CD4-positive, alpha-beta T cell treated with Interleukin-15 for 1 hour (primary cell): Measurements from ENCODE around the gene MAP4K2.

Experiments
- DNase-seq: peaks from one replicate; pipeline ENCODE4 v3.0.0-alpha.2; 2020

MAP4K2 gene

DNA sequence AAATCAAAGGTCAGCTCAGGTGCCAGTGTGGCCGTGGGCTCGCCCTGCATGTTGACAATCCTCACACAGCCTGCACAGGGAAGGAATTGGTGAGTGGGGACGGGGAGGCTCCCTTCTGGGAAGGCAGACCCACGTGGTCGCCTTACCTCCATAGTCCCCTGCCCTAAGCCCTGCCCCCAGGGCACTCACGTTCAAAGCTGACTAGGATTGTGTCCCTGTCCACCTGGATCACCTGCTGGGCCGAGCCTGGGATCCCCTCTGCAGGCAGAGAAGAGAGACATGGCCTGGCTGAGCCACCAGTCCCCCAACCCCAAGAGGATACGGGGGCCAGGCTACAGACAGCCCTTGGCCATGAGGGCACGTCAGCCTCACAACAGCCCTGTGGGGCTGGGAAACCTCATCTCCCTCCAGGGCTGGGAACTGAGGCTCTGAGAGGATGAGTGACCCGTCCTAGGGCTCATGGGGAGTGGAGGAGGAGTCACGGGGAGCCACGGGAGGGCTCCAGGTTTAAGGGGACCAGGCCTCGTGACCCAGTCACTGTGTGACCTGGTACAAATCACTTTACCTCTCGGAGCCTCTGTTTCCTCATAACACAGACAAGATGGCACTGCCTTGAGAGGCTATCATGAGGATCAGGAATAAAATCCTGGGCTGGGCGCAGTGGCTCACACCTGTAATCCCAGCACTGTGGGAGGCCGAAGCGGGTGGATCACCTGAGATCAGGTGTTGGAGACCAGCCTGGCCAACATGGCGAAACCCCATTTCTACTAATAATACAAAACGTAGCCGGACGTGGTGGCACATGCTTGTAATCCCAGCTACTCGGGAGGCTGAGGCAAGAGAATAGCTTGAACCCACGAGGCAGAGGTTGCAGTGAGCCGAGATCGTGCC is 12.6 kb downstream of the MAP4K2 start:
- DNase-seq: no peak

DNA sequence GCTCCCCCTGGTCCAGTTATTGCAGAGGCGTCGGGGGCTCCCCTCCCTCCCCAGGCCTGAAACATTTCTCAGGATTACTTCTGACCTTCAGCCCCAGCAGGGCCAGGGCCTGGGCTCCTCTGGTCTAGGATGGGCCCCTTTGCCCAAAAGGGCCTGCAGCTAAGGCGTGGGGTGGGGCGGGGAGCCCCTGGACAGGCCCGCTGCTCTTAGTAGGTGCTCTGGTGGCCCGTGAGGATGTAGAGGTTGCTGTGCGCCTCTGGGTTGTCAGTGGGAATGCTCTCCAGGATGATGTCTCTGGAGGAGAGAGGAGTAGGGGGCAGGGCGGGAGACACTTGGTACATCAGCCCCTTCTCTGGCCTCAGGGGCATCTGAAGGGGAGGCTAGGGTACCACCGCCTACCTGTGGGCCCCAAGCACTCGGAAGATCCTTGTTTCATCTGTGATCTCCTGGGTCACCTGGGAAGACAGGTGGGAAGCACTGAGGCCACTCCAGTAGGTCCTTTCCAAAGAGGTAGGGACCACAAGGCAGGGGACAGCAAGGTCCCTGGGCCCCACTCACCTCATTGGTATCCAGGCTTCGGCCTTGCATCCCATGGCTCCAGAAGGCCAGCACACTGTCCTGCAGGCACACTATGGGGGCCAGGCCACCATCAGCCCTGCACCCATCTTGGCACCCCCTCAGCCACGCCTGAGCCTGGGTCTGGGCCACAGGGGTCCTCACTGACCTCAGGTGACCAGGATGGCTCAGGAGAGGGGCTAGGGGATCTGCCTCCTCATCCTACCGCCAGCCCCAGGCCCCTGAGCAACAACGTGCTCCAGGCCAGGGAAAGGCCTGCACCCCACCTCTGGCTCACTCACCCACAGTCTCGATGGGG is 13.4 kb downstream of the MAP4K2 start:
- DNase-seq: no peak

DNA sequence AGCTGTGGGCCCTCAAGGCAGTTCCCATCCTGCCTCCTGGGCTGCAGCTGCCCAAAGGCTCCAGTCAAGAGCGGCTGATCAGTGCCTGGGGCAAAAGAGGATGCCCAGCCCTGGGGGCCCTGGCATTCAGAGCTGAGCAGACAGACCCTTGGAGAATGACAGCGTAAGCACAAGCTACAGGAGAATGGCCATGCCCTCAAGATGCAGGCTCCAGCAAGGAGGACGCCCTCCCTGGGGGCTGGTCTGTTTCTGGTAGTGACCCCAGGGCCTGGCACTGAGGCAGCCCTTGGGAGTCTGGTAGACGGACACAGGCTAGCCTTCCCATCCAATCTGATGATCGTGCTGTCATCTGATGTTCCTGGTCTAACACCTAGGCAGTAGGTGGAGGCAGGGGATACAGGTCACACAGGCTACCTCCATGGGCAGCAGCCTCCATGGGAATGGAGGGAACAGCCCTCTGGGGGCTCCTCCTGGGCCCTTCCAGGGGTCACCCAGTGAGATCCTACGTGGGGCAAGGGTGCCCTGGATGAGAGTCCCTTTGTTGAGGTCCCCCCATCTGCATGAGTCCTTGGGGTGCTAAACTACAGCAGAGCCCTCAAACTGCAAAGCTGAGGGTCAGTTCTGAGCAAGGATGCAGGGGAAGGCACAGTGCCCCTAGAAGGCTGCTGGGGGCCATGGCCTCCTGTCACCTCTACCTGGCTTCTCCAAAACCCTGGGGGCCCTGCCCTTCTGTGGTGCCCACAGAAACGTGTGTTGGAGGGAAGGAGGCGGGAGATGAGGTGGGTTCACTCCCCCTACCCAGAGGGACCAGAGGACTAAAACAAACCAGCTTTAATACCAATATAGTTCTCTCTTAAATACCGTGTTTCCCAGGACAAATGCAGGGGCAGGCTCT is 14.4 kb downstream of the MAP4K2 start:
- no peak for DNase-seq

DNA sequence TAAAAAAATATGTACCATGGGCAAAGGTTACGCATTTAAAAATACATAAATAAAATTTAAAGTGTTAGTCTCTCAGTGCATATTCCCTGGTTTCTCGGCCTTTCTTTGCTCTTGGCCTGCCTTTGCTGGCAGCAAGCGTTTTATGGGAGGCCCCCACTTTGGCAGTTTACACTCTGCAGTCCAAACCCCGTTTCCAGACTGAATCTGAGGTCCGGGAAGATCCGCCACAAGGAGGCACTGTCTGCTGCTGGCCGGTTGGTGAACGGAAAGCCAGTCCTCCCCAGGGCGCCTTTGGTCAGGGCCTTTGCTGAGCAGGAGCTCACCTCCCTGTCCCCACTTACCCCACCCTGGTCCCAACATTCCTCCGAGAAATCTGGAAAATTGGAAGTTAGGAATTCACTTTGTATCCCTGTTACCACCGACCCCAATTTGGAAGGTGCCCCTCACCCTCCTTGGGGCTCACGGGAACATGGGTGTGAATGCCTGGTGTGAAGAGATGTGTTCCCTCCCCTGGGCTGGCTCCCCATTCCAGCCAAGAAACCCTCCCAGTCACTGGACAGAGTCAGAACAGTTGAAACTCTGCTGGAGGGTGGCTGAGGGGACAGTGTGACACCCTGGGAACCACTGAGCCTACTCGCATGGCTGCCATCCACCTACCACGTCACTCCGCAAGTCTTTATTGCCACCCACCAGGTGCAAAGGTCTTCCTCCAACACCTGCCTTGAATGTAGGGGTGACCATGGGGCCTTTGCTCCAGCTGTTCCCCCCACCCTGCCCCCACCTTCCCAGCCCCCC is 15.3 kb downstream of the MAP4K2 start:
- peak; percentile 66 for DNase-seq

DNA sequence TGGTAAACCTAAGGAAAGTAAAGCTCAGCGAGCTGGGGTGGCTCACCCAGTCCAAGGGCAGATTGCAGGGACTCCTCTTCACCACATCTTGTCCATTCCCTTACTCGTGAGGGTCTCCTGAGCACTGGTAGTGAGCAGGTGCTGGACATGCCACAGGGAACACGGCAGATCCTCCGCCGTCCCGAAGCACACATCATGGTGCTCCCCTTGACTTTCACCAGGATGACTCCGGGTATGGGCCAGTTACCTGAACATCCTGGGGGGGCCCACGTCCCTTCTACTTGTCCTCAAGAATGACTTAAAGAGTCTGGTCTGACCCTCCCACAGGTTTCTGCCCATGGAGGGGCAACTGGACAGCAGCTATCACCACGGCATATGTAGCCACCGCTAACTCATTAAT is 16.7 kb downstream of the MAP4K2 start:
- DNase-seq: no peak

DNA sequence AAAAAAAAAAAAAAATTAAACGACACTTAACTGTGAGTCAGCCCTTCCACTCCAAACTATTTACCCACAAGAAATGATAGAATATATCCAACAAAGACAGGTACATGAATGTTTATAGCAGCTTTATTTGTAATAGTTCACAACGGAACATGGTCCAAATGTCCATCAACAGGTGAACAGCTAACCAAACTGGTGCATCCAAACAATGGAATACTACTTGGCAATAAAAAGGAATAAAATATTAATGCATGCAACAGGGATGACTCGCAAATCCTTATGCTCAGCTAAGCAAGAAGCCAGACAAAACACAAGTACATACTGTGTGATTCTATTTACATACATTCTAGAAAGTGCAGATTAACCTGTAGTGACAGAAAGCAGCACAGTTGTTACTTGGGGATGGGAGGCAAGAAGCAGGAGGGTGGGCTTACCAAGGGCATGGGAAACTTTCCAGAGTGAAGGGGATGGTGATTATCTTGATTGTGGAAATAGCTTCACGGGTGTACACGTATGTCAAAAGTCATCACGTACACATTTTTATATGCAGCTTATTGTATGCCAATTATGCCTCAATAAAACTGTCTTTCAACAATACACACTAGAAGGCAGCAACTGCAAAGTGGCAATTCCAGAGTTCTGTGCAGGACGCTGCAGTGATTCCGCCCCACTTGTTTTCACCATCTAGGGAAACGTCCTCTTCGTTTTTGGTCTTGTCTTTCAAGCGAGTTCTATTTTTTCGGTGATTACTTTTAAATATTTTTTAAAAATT is 18.0 kb downstream of the MAP4K2 start:
- no peak for DNase-seq

DNA sequence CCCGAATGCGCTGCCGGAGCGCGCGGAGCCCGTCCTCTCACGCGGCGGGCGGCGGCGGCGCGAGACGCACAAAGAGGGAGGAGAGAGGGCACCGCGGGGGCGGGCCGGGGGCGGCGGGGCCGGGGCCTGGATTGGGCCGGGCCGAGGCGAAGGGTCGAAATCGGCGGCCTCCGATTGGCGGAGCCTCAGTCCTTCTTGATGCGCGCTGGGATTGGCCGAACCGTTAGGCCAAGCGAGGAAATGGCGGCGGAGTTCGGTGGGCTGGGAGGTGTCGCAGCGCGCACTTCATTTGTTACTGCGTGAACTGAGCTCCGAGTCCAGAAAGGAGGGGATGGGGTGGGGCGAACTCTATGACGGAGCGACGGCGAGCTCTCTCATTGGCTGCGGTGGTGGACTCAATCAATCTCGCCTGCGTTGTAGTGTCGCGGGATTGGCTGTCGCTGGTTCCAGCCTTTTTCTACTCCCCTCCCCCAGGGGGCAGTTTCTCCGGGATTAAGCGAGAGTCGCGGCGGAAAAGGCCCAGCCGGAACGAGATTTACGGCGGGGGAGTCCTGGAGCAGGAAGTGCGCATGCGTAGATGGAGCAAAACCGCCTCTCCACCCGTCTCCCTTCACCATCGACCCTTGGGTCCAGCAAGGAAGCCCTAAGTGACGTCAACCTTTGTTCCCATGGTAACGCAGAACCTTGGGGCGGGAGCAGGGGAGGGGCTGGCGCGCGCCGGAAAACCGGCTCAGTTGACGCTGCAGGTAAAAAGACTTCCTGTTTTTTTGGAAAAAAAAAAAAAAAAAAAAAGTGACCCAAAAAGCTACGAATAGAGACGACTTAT is 24.3 kb downstream of the MAP4K2 start, which contains the start of gene SF1:
SF1 (minus strand) TSS at position 70 of the 826 bp plus-strand sequence. CDS start 150 bp downstream, outside the sequence.
- DNase-seq: peak; percentile 100

DNA sequence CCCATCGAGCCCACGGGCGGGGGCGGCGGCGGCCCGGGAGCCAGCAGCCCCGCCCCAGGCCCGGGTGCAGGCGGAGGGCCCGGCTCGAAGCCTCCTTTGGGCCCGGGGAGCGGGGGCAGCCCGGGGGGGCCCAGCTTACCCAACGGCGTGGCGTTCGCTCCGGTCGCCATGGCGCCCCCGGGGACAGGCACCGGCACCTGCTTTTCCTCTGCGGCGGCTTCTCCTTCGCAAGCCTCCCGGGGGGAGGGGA is 24.9 kb downstream of the MAP4K2 start:
- no peak for DNase-seq

DNA sequence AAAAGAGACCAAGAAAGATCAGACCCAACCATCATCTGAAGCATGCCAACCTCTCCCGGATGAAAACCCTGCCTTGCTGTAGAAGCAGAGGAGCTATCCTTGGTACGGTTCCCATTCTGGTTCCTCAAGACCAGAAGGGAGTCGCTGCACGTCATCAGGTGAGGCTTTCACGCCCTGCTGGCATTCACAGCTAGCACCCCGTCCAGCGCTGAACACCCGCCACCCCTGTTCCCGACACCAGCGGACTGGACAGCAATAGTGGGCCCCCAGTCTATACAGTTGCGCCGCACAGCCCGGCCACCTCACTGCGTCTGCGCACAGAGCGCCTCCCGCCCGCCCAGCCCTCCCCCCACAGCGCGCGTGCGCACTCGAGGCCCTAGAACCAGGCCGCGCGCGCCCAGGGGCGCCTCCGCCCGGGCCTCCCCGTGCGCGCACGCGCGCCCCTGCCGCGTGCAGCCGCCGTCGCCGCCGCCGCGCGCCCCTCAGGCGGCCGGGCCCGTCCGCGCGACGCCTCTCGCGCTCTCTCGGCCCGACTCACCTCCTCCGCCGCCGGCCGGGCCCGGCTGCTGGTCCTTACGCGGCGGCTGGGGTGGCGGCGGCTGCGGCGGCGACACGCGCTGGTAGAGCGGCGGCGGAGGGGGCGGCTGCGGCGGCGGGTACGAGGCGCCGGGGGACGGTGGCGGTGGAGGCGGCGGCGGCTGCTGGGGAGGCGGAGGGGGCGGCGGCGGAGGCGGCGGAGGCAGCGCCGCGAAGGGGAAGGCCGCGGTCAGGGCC is 25.4 kb downstream of the MAP4K2 start:
- peak; percentile 83 for DNase-seq

DNA sequence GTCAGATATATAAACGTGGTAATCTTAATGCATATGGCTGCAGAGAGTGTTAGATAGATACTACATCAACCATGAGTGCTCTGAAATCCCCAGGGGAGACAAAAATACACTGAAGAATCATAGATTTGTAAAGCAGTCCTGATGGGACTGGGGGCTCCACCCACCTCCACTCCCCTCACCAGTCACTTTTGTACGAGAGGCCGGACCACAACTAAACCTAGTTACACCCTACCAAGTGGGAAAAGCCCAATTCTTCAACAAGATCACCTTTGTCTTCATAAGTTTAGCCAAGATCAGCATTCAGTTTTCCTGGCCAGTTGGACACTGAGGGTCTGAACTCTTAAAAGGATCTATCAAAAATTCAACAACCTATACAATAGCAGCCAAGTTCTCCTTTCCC is 26.1 kb downstream of the MAP4K2 start:
- DNase-seq: no peak

DNA sequence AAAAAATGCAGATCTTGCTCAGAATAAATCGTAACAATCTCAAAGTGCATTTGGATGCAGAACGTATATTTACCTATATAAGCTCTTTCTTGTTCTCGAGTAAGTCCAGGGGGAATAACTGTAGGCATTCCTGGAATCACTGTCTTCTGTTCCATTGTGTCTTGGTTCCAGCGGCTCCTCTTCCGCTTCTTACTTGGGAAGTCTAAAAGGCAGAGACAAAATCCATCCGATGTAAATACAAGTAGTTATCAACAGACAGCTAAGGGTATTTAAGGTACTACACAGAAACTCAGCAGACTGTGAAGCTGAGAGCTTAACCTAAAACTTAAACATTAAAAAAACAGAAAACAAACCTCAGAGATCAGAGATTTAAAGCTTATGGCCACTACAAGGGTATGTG is 26.6 kb downstream of the MAP4K2 start:
- DNase-seq: no peak

DNA sequence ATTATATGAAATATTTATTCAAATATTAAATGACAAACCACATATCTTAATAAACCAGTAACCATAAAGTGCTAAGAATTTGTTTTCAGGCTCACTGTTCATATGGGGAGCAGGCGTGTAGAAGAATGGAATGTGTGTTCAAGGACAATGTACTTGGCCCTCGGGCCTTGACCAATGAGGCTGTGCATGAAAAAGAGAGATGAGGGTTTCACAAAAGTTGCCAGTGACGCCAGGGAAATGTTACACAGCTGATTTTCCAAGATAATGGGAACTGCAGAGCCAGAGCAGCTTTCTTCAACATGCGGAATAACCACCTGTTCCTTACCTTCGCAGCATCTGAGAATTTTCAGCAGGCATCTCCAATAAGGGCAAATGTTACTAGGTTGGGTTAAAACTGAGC is 28.9 kb downstream of the MAP4K2 start:
- no peak for DNase-seq

DNA sequence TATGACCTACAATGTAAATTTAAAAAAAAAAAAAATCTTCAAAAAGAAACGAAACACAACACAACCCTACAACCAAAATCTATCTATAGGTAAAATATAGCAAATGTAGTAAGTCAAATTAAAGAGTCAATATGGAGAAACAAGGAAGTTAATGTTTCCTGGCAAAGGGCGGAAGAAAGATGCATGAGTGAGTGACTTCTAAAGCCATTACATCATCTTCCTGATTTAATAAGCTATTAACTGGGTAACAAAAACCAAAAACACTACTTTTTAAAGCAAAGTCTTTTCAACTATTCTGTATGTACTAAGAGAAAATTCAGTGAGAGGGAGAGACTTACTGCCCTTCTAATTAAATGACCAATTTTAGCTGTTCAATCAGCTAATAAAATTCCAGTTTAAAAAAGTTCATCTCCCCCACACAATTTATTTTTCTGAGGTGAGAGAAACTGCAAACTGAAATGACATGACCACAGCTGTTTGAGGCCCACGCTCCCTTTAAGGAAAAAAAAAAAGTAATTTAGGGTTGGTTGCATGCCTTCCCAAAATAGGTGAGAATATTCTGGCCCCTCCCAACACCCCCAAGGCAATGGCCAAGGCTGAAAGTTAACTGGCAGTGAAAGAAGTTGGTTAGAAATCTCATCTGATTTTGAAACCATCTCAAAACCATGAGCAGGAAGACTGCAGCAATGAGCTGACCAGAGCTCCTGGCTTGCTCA is 30.6 kb downstream of the MAP4K2 start:
- no peak for DNase-seq

DNA sequence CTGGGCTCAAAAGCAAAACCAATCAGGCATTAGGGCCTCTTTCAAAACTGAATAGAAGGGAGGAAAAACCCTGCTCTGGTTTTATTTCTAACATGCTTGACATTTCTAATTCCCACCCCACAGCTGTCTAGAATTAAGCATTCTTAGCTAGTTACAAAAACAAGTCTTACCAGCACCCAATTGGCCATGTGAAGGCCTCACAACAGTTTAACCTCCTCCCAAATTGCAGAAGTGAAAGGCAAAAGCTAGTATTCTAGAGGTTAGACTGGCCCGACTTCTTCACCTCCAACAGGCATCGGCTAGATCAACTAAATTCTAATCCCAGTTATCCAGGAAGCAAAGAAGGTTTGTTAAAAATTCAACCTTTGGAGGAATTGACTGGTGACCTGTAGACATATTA is 31.2 kb downstream of the MAP4K2 start:
- DNase-seq: no peak

DNA sequence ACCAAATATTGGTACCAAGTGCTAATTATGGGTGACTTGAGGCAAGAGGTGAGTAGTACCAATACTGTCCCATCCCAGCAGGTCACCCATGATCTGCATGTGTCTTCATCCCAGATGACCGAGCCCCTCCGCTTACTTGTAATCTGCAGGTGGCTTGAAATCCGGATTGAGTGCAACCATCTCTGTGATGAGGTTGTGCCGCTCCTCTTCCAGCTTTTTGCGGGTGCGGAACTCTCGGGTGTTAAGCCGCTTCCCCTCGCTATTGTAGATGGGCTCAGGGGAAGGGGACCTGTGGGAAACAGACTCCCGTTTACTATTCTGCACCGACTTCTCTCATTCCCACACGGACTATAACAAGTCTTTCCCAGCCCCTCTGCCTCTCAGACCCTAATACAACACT is 32.9 kb downstream of the MAP4K2 start:
- no peak for DNase-seq

DNA sequence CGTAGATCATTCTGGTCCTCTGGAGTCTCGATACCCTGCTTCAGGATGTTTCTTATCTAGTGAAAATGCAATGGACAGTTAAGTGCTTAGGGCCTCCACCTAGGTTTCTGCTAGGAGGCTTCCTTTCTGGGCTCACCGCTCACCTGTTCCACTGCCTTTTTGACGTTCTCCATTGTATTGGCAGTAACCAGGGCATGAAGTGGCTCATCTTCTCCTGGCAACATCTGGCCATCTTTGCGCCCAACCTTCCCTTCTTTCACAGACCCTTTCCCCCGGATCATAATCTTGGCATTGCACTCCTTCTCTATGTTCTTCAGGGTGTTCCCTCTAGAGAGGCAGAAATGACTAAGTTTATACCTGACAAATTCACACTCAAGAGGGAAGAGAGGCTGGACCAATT is 33.7 kb downstream of the MAP4K2 start:
- no peak for DNase-seq

DNA sequence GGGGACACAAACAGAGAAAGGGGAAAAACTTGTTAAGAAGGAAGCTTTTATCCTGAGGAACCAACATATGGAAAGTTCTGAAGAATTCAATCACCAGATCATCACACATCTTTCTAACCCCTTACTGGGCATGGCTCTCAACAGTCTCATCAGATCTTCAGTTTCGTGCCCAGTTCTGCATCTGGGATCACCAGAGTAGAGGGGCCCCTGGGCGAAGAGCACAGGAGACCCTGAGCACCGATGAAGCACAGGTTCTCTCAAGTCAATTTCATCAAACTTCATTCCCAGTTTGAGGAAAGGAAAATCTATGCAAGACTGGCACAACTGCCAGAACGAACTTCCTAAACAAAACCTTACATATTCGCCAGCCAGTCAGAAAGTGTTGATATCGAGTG is 34.7 kb downstream of the MAP4K2 start:
- no peak for DNase-seq

DNA sequence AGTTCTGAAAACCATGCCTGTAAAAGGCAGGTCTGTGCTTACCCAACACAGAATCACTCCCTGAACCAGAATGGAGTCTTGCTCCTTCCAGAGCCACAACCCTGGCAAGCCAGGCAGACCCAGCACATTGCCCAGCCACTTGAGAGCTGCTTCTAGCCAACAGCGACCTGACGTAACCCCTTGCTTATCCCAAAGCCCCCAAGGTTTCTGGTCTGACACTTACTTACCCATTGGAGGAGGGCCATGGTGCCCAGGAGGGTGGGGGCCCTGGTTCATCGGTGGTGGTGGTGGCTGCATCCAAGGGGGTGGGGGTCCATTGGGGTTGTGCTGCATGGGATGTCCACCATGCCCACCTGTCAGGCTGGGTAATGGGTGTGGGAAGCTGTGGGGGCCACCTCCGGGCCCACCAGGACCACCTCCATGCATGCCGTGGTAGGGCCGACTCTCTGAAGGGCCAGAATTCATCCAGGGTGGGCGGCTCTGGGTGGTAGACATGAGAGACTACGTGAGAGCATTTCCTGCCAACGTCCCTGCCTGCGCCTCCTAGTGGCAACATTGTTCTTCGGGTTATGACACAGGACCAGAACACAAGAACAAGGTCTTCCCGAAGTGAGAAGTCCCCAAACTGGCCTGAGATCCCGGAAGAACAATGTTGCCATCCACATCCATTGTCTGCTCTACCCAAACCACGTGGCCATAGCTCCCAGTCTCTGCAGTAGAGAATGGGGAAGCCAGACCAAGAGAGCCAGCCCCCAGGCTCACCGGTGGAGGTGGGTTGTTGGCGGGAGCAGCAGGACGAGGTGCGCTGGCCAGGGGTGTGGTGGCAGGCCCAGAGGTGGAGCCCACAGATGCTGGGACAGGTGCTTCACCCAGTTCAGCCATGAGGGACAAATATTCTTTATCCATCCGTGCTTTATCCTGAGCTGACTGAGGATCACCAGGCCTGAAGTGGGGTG is 35.4 kb downstream of the MAP4K2 start:
- DNase-seq: peak; percentile 71
